PFSK-1 (cell line): ENCODE data around the gene RHBDD1.

ENCODE experiments used
- POLR2AphosphoS5 ChIP-seq: IDR thresholded peaks from 2 replicates; pipeline ENCODE4 v1.6.1; 2012; ENCODE audit warnings: low read depth, mild to moderate bottlenecking, control low read depth, low read length, moderate library complexity
- TF ChIP-seq, protein P1 (sequence below), 2 experiments: IDR thresholded peaks; 2 replicates each; pipeline versions ENCODE4 v1.6.1 to v1.8.0; 2011 to 2012; ENCODE audit warnings: low read depth in 2 of 2, low read length in 2 of 2, control low read depth in 1 of 2, inconsistent platforms in 1 of 2, mild to moderate bottlenecking in 1 of 2, moderate library complexity in 1 of 2; ENCODE audit not compliant: insufficient read depth in 1 of 2

DNA sequence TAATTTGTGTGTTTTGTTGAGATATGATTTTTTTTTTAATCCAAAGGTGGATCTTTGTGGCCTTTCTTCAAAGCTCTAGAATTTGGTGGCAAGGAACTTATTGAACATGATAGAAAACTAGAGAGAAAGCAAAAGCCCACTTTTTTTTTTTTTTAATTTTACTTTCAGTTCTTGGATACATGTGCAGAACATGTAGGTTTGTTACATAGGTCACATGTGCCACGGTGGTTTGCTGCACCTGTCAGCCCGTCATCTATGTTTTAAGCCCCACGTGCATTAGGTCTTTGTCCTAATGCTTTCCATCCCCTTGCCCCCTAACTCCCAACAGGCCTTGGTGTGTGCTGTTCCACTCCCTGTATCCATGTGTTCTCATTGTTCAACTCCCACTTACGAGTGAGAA is 135.9 kb downstream of the RHBDD1 start:
- TF ChIP-seq POLR2AphosphoS5: no peak
- TF ChIP-seq, protein P1, sequence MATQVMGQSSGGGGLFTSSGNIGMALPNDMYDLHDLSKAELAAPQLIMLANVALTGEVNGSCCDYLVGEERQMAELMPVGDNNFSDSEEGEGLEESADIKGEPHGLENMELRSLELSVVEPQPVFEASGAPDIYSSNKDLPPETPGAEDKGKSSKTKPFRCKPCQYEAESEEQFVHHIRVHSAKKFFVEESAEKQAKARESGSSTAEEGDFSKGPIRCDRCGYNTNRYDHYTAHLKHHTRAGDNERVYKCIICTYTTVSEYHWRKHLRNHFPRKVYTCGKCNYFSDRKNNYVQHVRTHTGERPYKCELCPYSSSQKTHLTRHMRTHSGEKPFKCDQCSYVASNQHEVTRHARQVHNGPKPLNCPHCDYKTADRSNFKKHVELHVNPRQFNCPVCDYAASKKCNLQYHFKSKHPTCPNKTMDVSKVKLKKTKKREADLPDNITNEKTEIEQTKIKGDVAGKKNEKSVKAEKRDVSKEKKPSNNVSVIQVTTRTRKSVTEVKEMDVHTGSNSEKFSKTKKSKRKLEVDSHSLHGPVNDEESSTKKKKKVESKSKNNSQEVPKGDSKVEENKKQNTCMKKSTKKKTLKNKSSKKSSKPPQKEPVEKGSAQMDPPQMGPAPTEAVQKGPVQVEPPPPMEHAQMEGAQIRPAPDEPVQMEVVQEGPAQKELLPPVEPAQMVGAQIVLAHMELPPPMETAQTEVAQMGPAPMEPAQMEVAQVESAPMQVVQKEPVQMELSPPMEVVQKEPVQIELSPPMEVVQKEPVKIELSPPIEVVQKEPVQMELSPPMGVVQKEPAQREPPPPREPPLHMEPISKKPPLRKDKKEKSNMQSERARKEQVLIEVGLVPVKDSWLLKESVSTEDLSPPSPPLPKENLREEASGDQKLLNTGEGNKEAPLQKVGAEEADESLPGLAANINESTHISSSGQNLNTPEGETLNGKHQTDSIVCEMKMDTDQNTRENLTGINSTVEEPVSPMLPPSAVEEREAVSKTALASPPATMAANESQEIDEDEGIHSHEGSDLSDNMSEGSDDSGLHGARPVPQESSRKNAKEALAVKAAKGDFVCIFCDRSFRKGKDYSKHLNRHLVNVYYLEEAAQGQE (IDR thresholded peaks at IDR 0.05; ENCODE audit: insufficient read depth in 1 of 2, low read depth in 2 of 2, low read length in 2 of 2): no peak
